GM18507 (cell line): ENCODE measurements around the gene CCL15.
"Not testable (repeated sequence)": the region's sequence is repeated elsewhere in the genome, so short reads cannot be mapped to it uniquely, and the experiment has no call there.

Source experiments
- DNase-seq: peaks from one replicate; pipeline ENCODE4 v3.0.0; 2011; ENCODE audit warnings: low read depth; ENCODE audit not compliant: insufficient read length; ENCODE audit errors: extremely low spot score
- FAIRE-seq: peaks from 2 replicates; lab custom pipeline; 2011; peaks lifted over from hg19 to GRCh38; lab: Jason Lieb, UNC

CCL15 gene

GRCh38 chr17:36001110-36001771, at the start of gene CCL15:
TSS of gene CCL15 (minus strand) at chr17:36001553. CDS start at chr17:36001492, 61 bp downstream.
- DNase-seq (no peak), FAIRE-seq (no peak)

- DNase-seq: no peak
- FAIRE-seq: no peak
Measured at GRCh38 chr17:36049643-36050042, 48.3 kb upstream of the CCL15 start.

GRCh38 chr17:36048066-36048465, 46.7 kb upstream of the CCL15 start:
- no peak for DNase-seq
- FAIRE-seq: no peak

GRCh38 chr17:36036235-36036634, 34.9 kb upstream of the CCL15 start:
- DNase-seq: no peak
- FAIRE-seq: no peak

- FAIRE-seq (no peak), DNase-seq (no peak)
Measured at GRCh38 chr17:36034127-36034526, 32.8 kb upstream of the CCL15 start.

GRCh38 chr17:36030956-36031355, 29.6 kb upstream of the CCL15 start:
- FAIRE-seq (no peak), DNase-seq (no peak)

GRCh38 chr17:36027761-36028160, 26.4 kb upstream of the CCL15 start:
- DNase-seq: no peak
- no peak for FAIRE-seq

- FAIRE-seq (no peak), DNase-seq (no peak)
Measured at GRCh38 chr17:36024106-36024869, 22.9 kb upstream of the CCL15 start.

- DNase-seq (no peak), FAIRE-seq (no peak)
Measured at GRCh38 chr17:36019423-36019822, 18.1 kb upstream of the CCL15 start.

- FAIRE-seq (no peak), DNase-seq (no peak)
Measured at GRCh38 chr17:36017799-36018198, 16.4 kb upstream of the CCL15 start, which contains the start of gene CCL23. TSS of gene CCL23 (minus strand) at chr17:36017972. CDS start at chr17:36017897, 75 bp downstream.

GRCh38 chr17:36016555-36016954, 15.2 kb upstream of the CCL15 start:
- FAIRE-seq (no peak), DNase-seq (no peak)

GRCh38 chr17:36015895-36016294, 14.5 kb upstream of the CCL15 start:
- FAIRE-seq, DNase-seq: not testable (repeated sequence)

- DNase-seq: no peak
Measured at GRCh38 chr17:36014946-36015345, 13.6 kb upstream of the CCL15 start.

GRCh38 chr17:36011201-36011600, 9.8 kb upstream of the CCL15 start:
- no peak for DNase-seq

More at GRCh38 chr17:36014946-36015345, 13.6 kb upstream of the CCL15 start:
- no peak for FAIRE-seq

GRCh38 chr17:36008998-36009665, 7.8 kb upstream of the CCL15 start:
- DNase-seq (no peak), FAIRE-seq (no peak)

More at GRCh38 chr17:36011201-36011600, 9.8 kb upstream of the CCL15 start:
- no peak for FAIRE-seq

- no peak for DNase-seq
- FAIRE-seq: no peak
Measured at GRCh38 chr17:36004594-36005108, 3.3 kb upstream of the CCL15 start.

- DNase-seq: no peak
- FAIRE-seq: no peak
Measured at GRCh38 chr17:36002631-36003030, 1.3 kb upstream of the CCL15 start.

- DNase-seq (no peak), FAIRE-seq (no peak)
Measured at GRCh38 chr17:36001862-36002603, 680 bp upstream of the CCL15 start.

GRCh38 chr17:36000732-36001109, 632 bp downstream of the CCL15 start:
- DNase-seq: no peak
- no peak for FAIRE-seq
